ENCODE data around the gene ENOX1. TPM values are rescaled to one million over a fixed set of nuclear protein-coding genes. Genes with fewer than 3 reads are reported as not detected.

The ENOX1 gene
- total and polyA plus RNA-seq, 9 of the 15 experiments (the other 6 are each of a cell fraction or from before 2014, with no cell fraction given), result not detected

- TF ChIP-seq RREB1 (CRISPR knock-in tag; IDR thresholded peaks at IDR 0.05), result no peak
- TF ChIP-seq NR2C1 (IDR thresholded peaks at IDR 0.05), result no peak
- TF ChIP-seq NR2C1 (tag; IDR thresholded peaks at IDR 0.05), result no peak
- TF ChIP-seq KAT2B (IDR thresholded peaks at IDR 0.05; ENCODE audit: low read depth, low read length), result no peak
- TF ChIP-seq ZBTB1 (CRISPR knock-in tag; IDR thresholded peaks at IDR 0.05; ENCODE audit: borderline replicate concordance, low read depth), result no peak
- no peak for TF ChIP-seq ZNF655 (CRISPR knock-in tag; IDR thresholded peaks at IDR 0.05)
- no peak for TF ChIP-seq POLR2G (IDR thresholded peaks at IDR 0.05; ENCODE audit: low read depth, low read length)
Measured at GRCh38 chr13:43405457-43405856, 381.3 kb downstream of the ENOX1 start (continued).
